GM13976 (cell line): ENCODE measurements around the gene ZMYND11.

Source experiments
- DNase-seq: peaks from one replicate; pipeline ENCODE4 v3.0.0; 2012; ENCODE audit warnings: low spot score
- CTCF ChIP-seq: IDR thresholded peaks from 2 replicates; pipeline ENCODE4 v1.5.1; 2012; ENCODE audit warnings: borderline replicate concordance, mild to moderate bottlenecking; ENCODE audit not compliant: insufficient read depth; ENCODE audit errors: extremely low read depth, missing control alignments, control extremely low read depth
- in situ Hi-C: fragments of 300-500 bp; cut with MboI; formaldehyde crosslinking; loops from one replicate; pipeline ENCODE4 v1.12.0; 2022; ENCODE audit warnings: low sequenced_read_pairs, mixed read lengths, inconsistent platforms; ENCODE audit not compliant: unreplicated experiment

ZMYND11 gene

DNA sequence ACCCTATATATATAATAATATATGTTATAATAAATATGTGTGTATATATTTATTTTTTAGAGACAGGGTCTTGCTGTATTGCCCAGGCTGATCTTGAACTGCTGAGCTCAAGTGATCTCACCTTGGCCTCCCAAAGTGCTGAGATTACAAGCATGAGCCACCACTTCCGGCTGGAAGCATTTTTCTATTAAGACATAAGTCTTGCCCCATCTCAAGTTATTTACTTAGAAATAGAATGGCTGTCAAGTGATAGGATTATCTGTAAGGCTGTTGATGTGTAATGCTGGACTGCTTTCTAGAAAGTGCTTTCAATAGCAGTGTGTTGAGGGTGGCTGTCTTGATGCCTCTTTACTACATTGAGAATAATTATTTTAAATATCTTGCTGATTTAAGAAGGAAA, 65.2 kb downstream of the ZMYND11 start:
- in situ Hi-C loops: no loop called here
- DNase-seq: no peak

DNA sequence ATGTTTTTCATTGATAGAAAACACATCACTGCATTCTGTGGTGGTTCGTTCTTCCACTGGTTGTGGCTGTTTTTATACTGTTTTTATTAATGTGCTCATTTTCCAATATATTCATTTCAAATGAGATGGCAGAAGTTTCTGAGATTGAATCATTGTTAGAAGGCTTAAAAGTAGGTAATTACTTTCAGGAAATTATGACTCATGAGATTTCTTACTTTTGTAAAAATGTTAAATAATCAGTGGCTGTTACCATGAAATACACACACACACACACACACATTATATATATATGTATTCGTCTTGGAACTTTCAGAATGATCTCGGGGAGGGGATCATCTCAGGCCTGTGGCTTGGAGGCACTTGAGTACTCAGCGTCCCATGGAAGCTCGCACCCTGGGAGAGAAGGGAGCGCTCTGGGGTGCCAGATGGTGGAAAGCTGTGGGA, 66.1 kb downstream of the ZMYND11 start:
- in situ Hi-C loops: no loop called here
- TF ChIP-seq CTCF: no peak
- DNase-seq: no peak

More for the DNA sequence above, 65.2 kb downstream of the ZMYND11 start:
- no peak for TF ChIP-seq CTCF

DNA sequence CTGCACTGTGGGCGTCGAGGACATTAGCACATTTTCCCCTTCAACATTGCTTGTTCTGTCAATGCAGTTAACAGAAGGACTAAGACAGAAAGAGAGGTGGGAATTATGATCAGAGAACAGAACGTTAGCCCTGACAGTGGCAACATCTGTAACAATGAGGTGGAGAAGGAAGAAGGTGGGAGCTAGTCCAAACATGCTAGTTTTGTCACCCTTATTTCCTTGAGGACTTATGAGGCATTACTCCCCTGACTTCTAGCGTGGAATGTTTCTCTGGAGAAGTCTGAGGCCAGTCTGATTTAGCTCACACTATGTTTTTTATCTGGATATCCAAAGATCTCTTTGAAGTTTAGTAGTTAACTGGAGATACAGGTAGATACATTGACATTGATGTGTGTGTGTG, 73.4 kb downstream of the ZMYND11 start:
- in situ Hi-C loops: no loop called here
- no peak for DNase-seq
- no peak for TF ChIP-seq CTCF

DNA sequence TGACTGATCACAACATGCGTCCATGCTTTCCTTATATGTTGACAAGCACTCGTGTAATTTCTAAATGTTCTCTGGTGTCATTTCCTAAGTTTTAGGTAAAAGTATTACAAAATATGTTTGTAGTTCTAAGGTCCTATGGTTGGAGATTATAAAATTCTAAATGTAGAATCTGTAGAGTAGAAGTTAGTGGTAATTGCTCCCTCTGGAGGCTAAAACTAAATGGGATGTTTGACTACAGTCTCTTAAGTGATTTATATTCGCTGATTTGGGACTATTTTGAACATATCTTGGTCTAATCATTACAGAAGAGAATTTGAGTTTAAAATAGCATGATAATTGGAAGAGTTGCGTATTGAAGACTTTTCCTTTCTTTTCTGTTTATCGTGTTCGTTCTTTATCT, 74.1 kb downstream of the ZMYND11 start:
- no peak for DNase-seq
- no peak for TF ChIP-seq CTCF
- in situ Hi-C loops: no loop called here

DNA sequence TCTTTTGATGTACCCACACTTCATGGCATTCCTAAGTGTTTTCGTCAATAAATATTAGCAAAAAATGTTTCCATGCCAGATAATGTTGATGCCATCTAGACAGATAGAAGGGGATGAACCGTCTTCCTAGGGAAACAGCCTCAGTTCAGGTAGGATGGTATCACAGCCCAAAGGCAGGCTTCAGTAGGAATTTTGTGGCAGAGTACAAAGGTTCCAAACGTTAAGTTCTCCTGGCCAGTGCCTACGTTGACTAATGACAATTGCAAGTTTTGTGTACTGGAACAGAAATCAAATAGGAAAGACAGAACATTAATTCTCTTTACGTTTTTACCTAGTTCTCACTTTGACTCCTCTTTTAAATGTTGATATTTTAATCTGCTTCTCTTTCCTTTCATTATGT, 75.0 kb downstream of the ZMYND11 start:
- no peak for DNase-seq
- TF ChIP-seq CTCF: no peak
- in situ Hi-C loops: no loop called here

- DNase-seq: no peak
- in situ Hi-C loops: no loop called here
- TF ChIP-seq CTCF: no peak
These were observed 80.2 kb downstream of the ZMYND11 start for GRCh38 chr10:215444-215843.

- DNase-seq: no peak
- in situ Hi-C loops: no loop called here
- TF ChIP-seq CTCF: no peak
These were observed 83.5 kb downstream of the ZMYND11 start for GRCh38 chr10:218798-219197.
